Measurements from ENCODE around the gene KCNK1.

The KCNK1 gene

GRCh38 chr1:233613252-233614172 lies at the start of gene KCNK1:
Gene KCNK1 (plus strand): TSS chr1:233614106. CDS start chr1:233614172, 66 bp downstream.
- peak; percentile 35 for DNase-seq (ENCODE audit: extremely low read depth, low read depth)
- peak within 1 kb of the TSS; percentile 68 for H3K4me3 ChIP-seq (replicated peaks; ENCODE audit: low read depth, low read length)
- TF ChIP-seq CTCF (IDR thresholded peaks at IDR 0.05; ENCODE audit: low read depth, low read length, missing control alignments): no peak

GRCh38 chr1:233565313-233565712 lies 48.6 kb upstream of the KCNK1 start:
- no peak for DNase-seq (ENCODE audit: extremely low read depth, low read depth)
- no peak overlapping the region for H3K4me3 ChIP-seq (replicated peaks; ENCODE audit: low read depth, low read length)
- TF ChIP-seq CTCF (IDR thresholded peaks at IDR 0.05; ENCODE audit: low read depth, low read length, missing control alignments): no peak

DNA sequence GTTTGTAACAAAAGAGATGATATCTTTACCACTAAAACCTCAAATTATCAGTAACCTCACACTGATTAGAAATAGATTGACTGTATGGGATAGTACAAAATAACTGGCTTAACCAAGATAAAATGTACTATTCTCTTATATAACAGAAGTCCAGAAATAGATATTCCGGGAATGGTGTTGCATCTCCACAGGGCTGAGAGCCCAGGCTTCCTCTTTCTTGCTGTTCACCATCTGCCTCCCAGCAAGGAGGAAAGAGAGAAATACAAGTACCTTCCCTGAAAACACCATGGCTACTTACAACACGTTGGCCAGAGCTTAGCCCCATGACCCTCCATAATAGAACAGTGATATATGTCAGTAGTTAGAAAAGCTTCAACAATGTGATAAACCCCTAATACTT lies 47.0 kb upstream of the KCNK1 start:
- TF ChIP-seq CTCF (IDR thresholded peaks at IDR 0.05; ENCODE audit: low read depth, low read length, missing control alignments): no peak
- no peak for DNase-seq (ENCODE audit: extremely low read depth, low read depth)
- H3K4me3 ChIP-seq (replicated peaks; ENCODE audit: low read depth, low read length): no peak overlapping the region

DNA sequence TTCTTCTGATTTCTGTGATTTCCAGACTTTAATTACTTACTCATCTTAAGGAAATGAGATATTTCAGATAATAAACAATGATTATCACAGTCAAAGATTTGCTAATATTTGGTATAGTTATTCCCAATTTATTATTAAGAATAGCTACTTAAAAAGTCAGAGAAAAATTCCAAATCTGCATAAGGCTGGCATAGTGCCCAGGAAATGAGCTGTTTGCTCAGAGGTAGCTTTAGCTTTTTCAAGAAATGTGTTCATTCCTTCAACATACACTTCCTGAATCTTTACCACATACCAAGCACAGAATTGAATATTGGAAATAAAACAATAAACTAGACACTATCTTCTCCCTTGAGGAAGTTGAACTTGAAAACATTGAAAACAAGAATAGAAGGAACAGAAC lies 44.3 kb upstream of the KCNK1 start:
- TF ChIP-seq CTCF (IDR thresholded peaks at IDR 0.05; ENCODE audit: low read depth, low read length, missing control alignments): no peak
- H3K4me3 ChIP-seq (replicated peaks; ENCODE audit: low read depth, low read length): no peak overlapping the region
- no peak for DNase-seq (ENCODE audit: extremely low read depth, low read depth)

DNA sequence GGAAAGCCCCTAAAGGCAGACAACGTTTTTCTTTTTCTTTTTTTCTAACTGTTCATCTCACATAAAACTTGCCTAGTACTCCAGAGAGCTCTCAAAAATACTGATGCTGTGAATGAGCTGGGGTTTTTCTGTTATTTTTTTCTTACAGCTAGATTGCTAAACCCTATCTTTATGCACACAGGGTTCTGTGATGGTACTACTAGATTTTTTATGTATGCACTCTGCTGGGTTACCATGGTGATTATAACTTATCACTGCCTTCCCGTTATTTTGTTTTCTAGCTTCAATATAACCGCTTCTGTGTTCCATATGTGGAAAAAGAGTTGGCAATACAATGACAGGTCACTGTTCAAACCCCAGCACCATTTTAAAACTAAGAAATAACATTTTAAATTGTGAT lies 43.7 kb upstream of the KCNK1 start:
- TF ChIP-seq CTCF (IDR thresholded peaks at IDR 0.05; ENCODE audit: low read depth, low read length, missing control alignments): no peak

DNA sequence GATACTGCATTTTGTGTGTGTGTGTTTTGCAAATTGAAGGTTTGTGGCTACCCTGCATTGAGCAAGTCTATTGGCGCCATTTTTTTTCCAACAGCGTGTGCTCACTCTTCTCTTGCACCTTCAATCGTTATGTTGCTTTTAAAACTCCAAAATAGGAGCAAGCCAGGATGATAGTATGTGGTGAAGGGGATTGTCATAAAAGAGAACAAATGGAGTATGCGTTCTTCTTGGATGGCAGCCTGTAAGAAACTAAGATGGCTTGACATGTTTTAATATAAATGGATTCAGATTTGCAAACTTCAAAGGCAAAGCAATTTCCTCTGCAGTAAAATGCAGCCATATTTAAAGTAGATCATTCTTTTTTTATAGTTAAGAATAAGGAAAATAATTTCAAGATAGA lies 43.2 kb upstream of the KCNK1 start:
- DNase-seq (ENCODE audit: extremely low read depth, low read depth): no peak
- TF ChIP-seq CTCF (IDR thresholded peaks at IDR 0.05; ENCODE audit: low read depth, low read length, missing control alignments): no peak
- no peak overlapping the region for H3K4me3 ChIP-seq (replicated peaks; ENCODE audit: low read depth, low read length)

More for the DNA sequence above, 43.7 kb upstream of the KCNK1 start:
- H3K4me3 ChIP-seq (replicated peaks; ENCODE audit: low read depth, low read length): no peak overlapping the region
- no peak for DNase-seq (ENCODE audit: extremely low read depth, low read depth)
